Ovary (tissue), 3 donors: ENCODE data around the gene MEGF6.

Experiments used
- CTCF ChIP-seq, 3 donors: fragments of 450-650 bp in 2 of 3; fragments of 200-600 bp in 1 of 3; IDR thresholded peaks; one replicate each; pipeline versions ENCODE4 v1.5.1 to v1.8.0; 2016 to 2022; ENCODE audit warnings: antibody characterized with exemption in 3 of 3, mild to moderate bottlenecking in 1 of 3
- POLR2A ChIP-seq: fragments of 450-650 bp; IDR thresholded peaks from one replicate; pipeline ENCODE4 v1.6.1; 2017; ENCODE audit warnings: antibody characterized with exemption, mild to moderate bottlenecking, moderate library complexity
- donor health status: DM: no; HTN: no; CAD: no.

- TF ChIP-seq CTCF (IDR thresholded peaks at IDR 0.05) (no peak), POLR2A (no peak)
These were observed 169.0 kb downstream of the MEGF6 start for GRCh38 chr1:3442331-3442730.
